HG03460 (cell line): ENCODE data around the gene SAMD14.

Source experiments
- ATAC-seq: cut with Tn5 transposase; IDR thresholded peaks from one replicate; pipeline ENCODE4 v1.9.1; 2021; ENCODE audit not compliant: unreplicated experiment

The SAMD14 gene

GRCh38 chr17:50113624-50114320 lies 16.2 kb downstream of the SAMD14 start:
- no peak for ATAC-seq

GRCh38 chr17:50112694-50113093 lies 17.3 kb downstream of the SAMD14 start:
- no peak for ATAC-seq

GRCh38 chr17:50111673-50112655 lies 18.0 kb downstream of the SAMD14 start:
- ATAC-seq, result no peak

GRCh38 chr17:50110591-50111349 lies 19.2 kb downstream of the SAMD14 start:
- ATAC-seq, result no peak

- ATAC-seq, result no peak
These were observed 20.2 kb downstream of the SAMD14 start for GRCh38 chr17:50109785-50110184.

- ATAC-seq, result no peak
These were observed 20.8 kb downstream of the SAMD14 start for GRCh38 chr17:50109207-50109606.

- ATAC-seq, result no peak
These were observed 21.4 kb downstream of the SAMD14 start for GRCh38 chr17:50108556-50108955.

- no peak for ATAC-seq
These were observed 22.1 kb downstream of the SAMD14 start for GRCh38 chr17:50107790-50108414.

GRCh38 chr17:50106393-50107131 lies 23.4 kb downstream of the SAMD14 start:
- no peak for ATAC-seq

GRCh38 chr17:50105811-50106210 lies 24.1 kb downstream of the SAMD14 start:
- ATAC-seq, result no peak

- no peak for ATAC-seq
These were observed 26.0 kb downstream of the SAMD14 start for GRCh38 chr17:50103941-50104340.

- ATAC-seq, result no peak
These were observed 26.7 kb downstream of the SAMD14 start for GRCh38 chr17:50103252-50103651.

GRCh38 chr17:50102164-50102991 lies 27.6 kb downstream of the SAMD14 start:
- ATAC-seq, result no peak

- no peak for ATAC-seq
These were observed 28.4 kb downstream of the SAMD14 start for GRCh38 chr17:50101346-50102163.

- ATAC-seq, result no peak
These were observed 29.0 kb downstream of the SAMD14 start for GRCh38 chr17:50100921-50101345.

GRCh38 chr17:50100480-50100883 lies 29.5 kb downstream of the SAMD14 start:
- ATAC-seq, result no peak

GRCh38 chr17:50099003-50099402 lies 31.0 kb downstream of the SAMD14 start:
- ATAC-seq, result no peak

GRCh38 chr17:50098583-50098982 lies 31.4 kb downstream of the SAMD14 start:
- no peak for ATAC-seq
